ENCODE data around the gene POPDC3.
"Not testable (repeated sequence)": the region's sequence is repeated elsewhere in the genome, so short reads cannot be mapped to it uniquely, and the experiment has no call there.

The POPDC3 gene

GRCh38 chr6:105194591-105194990 lies 14.8 kb upstream of the POPDC3 start:
- no peak for DNase-seq (ENCODE audit: low read depth)

GRCh38 chr6:105194106-105194505 lies 14.3 kb upstream of the POPDC3 start:
- DNase-seq (ENCODE audit: low read depth), result no peak

- peak; percentile 89 for DNase-seq (ENCODE audit: low read depth)
Observed at GRCh38 chr6:105193647-105194046, 13.8 kb upstream of the POPDC3 start.

- DNase-seq (ENCODE audit: low read depth), result peak; percentile 86
Observed at GRCh38 chr6:105192707-105193465, 13.1 kb upstream of the POPDC3 start.

- no peak for DNase-seq (ENCODE audit: low read depth)
Observed at GRCh38 chr6:105191351-105191750, 11.5 kb upstream of the POPDC3 start.

GRCh38 chr6:105189026-105189820 lies 9.4 kb upstream of the POPDC3 start:
- no peak for DNase-seq (ENCODE audit: low read depth)

GRCh38 chr6:105188251-105188650 lies 8.4 kb upstream of the POPDC3 start:
- no peak for DNase-seq (ENCODE audit: low read depth)

GRCh38 chr6:105186576-105186975 lies 6.8 kb upstream of the POPDC3 start:
- no peak for DNase-seq (ENCODE audit: low read depth)

- DNase-seq (ENCODE audit: low read depth), result peak; percentile 65
Observed at GRCh38 chr6:105184921-105185320, 5.1 kb upstream of the POPDC3 start.

- no peak for DNase-seq (ENCODE audit: low read depth)
Observed at GRCh38 chr6:105181981-105182515, 2.2 kb upstream of the POPDC3 start.

GRCh38 chr6:105178636-105179035 lies 1.2 kb downstream of the POPDC3 start:
- no peak for DNase-seq (ENCODE audit: low read depth)

- peak; percentile 89 for DNase-seq (ENCODE audit: low read depth)
Observed at GRCh38 chr6:105178110-105178509, 1.7 kb downstream of the POPDC3 start.

GRCh38 chr6:105177556-105177955 lies 2.3 kb downstream of the POPDC3 start:
- no peak for DNase-seq (ENCODE audit: low read depth)

GRCh38 chr6:105174512-105174911 lies 5.3 kb downstream of the POPDC3 start:
- peak; percentile 68 for DNase-seq (ENCODE audit: low read depth)

- DNase-seq (ENCODE audit: low read depth), result not testable (repeated sequence)
Observed at GRCh38 chr6:105172515-105172914, 7.3 kb downstream of the POPDC3 start.

- no peak for DNase-seq (ENCODE audit: low read depth)
Observed at GRCh38 chr6:105170059-105170458, 9.8 kb downstream of the POPDC3 start.

- DNase-seq (ENCODE audit: low read depth), result no peak
Observed at GRCh38 chr6:105167914-105168313, 11.9 kb downstream of the POPDC3 start.

GRCh38 chr6:105164418-105164817 lies 15.4 kb downstream of the POPDC3 start:
- DNase-seq (ENCODE audit: low read depth), result no peak

- no peak for DNase-seq (ENCODE audit: low read depth)
Observed at GRCh38 chr6:105163183-105163582, 16.6 kb downstream of the POPDC3 start.

- no peak for DNase-seq (ENCODE audit: low read depth)
Observed at GRCh38 chr6:105162377-105162776, 17.4 kb downstream of the POPDC3 start.

- DNase-seq (ENCODE audit: low read depth), result no peak
Observed at GRCh38 chr6:105161421-105161820, 18.4 kb downstream of the POPDC3 start.

- DNase-seq (ENCODE audit: low read depth), result no peak
Observed at GRCh38 chr6:105153676-105154075, 26.1 kb downstream of the POPDC3 start.

GRCh38 chr6:105152880-105153279 lies 26.9 kb downstream of the POPDC3 start:
- no peak for DNase-seq (ENCODE audit: low read depth)
